Stimulated activated CD8-positive, alpha-beta memory T cell treated with anti-CD3 and anti-CD28 coated beads, Interleukin-12 subunit alpha, Interleukin-12 subunit beta, amount 100 ng/mL, for 24 hours (primary cell): ENCODE measurements around the gene TXNIP.

Experiments used
- DNase-seq: peaks from one replicate; pipeline ENCODE4 v3.0.0-alpha.2; 2020; ENCODE audit errors: extremely low read depth

TXNIP gene

DNA sequence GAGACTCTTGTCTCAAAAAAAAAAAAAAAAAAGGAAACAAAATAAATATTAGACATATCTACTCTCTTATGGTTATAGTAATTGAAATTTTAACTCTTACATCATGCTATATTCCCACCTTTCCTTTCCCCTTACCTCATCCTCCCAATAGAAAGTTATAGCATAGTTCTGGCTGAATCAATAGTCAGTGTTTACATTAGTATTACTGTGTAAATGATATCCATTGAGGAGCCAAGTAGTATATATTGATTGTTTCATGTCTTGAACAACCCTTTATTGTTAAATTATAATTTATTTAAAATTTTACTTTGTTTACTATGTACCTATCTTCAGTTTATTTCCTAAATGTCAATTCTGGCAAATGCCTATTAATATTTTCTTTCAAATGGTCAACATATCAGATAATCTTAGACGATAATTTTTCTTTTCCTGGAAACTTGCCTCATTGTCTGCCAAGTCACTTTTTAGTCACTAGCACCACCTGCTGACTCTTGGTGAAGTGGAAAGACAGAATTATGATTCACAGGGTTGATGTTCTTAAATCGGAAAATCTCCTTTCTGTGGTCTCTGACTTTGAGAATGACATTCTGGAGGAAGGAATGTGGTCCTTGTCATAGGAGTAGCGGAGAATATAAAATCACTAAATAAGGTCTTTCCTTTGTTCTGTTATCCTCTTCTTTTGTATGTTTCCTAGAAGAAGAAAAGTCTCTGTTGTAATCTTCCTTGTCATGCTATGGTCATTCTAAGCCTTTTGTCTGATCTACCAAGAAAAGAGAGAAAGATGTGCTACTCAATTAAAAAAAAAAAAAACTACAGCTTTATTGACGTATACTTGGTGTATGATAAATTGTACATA is 16.6 kb upstream of the TXNIP start:
- DNase-seq = no peak

DNA sequence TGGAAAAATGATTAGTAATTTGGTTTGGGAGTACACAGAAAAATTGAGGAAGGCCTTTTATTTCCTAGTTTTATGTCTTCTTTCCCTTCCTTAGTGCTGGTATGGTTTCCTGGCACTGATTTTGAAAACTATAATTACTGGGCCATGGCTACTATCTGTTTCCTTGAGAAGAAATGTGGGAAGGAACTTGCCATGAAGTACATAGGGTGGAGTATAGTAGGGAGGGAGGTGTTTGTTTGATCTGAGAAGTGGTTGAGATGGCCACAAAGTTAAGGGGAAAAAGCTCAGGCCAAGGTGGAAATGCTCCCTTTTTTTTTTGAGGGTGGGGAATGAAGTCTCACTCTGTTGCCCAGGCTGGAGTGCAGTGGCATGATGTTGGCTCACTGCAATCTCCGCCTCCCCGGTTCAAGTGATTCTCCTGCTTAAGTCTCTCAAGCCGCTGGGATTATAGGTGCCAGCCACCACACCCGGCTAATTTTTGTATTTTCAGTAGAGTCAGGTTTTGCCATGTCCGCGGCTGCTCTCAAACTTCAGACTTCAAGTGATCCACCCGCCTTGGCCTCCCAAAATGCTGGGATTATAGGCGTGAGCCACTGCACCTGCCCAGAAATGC is 13.9 kb upstream of the TXNIP start:
- no peak for DNase-seq

DNA sequence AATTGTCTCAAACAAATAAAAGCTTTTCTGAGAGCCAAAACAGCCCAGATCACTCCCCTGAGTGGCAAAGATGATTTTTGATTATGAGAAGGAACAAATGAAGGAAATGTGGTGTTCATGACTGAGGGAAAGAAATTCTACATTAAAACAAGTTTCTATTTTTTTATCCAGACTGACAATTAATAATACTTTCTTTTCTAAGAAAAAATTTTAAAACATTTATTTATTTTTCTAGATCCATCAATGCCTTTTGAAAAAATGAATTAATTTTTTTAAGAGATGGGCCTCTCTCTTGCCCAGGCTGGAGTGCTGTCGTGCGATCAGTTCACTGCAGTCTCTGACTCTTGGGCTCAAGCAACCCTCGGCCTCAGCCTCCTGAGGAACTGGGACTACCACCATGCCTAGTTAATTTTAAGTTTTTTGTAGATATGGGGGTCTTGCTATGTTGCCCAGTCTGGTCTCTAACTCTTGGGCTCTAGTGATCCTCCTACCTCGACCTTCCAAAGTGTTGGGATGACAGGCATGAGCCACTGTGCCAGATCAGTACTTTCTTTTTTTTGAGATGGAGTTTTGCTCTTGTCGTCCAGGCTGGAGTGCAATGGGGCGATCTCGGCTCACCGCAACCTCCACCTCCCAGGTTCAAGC is 11.2 kb upstream of the TXNIP start:
- DNase-seq = no peak

DNA sequence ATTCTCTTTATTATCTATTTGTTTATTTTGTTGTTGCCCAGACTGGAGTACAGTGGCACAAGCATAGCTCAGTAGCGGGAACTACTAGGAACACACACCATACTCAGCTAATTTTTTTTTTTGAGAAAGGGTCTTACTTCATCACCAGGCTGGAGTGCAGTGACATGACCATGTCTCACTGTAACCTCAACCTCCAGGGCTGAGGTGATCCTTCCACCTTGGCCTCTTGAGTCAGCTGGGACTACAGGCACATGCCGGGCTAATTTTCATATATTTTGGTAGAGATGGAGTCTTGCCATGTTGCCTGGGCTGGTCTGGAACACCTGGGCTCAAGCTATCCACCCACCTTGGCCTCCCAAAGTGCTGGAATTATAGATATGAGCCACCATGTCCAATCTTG is 5.3 kb upstream of the TXNIP start:
- DNase-seq = no peak

DNA sequence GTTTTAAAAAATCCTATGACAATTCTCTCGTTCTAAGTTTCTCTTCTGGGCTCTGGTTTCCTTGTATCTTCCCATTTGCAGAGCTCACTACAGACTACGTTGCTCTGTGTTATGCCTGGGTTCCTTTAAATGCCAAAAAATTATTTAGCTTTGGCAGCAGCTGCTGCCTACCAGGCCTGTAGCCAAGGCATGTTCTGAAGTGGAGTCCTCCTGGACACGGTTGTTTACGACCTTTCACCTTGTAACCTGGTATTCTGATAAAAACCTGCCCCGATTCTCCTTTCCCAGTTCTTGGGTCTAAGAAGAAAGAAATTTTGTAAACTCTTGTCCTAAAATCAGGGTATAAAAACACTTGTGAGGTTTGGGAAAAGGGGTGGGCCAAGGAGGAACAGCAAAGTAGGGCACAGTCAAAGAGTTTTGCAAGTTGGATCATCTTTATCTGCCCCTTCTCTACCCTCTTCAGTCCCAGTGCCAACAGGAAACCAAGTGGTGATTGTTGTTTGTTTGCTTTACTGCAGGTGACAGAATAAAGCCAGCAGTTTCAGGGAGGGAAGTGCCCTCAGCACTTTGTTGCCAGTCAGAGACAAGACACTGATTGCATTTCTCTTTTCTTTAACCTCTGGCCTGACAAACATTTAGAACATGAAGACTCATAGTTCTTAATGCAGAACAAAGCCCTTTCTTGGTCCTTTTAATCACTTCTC is 3.1 kb upstream of the TXNIP start:
- DNase-seq = no peak

DNA sequence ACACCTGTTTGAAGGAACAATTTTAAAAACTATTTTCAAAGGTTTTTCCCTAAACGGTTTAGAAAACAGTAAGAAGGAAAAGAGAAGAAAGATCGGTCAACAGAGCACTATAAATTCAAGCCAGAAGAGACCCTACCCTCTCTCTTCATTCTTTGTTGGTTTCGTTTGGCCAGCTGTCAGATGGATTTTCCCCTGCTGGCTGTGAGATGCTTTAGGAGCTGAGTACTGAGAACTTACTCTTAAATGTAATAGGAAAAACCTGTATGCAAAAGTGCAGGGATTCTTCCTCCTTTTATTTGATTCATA is 1.3 kb upstream of the TXNIP start:
- no peak for DNase-seq

DNA sequence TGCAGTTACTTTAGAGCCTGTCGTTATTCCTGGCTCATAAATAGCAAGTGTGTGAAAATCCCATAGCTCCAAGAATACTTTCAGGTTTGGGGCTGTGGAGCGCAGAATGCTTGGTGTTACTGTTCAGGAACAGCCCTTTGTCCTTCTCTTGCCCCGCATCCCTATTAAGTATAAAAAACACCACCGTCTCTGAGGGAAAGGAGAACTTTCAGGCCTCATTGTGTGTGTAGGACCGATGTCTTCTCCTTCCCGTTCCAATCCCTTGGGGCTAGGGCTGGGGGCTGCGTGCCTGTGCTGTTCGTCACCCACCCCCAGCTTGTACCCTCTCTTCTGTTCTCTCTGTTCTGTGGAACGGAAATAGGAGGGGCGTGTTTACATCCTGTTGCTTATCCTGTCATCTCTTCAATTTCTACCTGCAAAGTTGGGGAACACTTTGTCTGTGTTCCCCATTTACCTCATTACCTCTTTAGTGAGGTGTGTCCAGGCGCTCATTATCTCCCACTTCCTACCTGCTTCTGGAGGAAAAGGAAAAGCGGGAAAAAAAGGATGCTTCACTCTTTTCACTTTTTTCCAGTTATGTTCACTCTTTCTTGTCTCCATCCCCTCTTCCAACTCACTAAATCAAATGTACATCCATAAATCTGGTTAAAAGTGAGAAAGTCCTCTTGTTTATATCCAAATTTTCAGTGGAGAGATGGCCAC is 788 bp upstream of the TXNIP start:
- DNase-seq = no peak

DNA sequence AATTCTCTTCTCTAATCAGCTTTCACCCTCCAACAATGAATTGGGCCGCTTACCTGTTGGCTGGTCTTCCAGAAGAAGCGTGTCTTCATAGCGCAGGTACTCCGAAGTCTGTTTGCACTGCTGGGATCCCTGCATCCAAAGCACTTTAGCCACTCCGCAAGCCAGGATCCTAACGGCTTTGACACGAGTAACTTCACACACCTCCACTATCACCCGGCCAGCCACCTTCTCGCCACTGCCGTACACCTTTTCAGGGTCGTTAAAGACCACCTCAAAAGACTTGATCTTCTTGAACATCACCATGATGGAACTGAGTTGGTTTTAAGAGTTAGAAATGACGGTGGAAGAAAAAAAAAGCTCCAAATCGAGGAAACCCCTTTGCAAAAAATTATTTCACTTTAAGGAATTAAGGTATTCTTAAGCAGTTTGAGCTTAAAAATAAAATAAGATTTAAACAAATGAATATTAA is 381 bp downstream of the TXNIP start:
- no peak for DNase-seq

DNA sequence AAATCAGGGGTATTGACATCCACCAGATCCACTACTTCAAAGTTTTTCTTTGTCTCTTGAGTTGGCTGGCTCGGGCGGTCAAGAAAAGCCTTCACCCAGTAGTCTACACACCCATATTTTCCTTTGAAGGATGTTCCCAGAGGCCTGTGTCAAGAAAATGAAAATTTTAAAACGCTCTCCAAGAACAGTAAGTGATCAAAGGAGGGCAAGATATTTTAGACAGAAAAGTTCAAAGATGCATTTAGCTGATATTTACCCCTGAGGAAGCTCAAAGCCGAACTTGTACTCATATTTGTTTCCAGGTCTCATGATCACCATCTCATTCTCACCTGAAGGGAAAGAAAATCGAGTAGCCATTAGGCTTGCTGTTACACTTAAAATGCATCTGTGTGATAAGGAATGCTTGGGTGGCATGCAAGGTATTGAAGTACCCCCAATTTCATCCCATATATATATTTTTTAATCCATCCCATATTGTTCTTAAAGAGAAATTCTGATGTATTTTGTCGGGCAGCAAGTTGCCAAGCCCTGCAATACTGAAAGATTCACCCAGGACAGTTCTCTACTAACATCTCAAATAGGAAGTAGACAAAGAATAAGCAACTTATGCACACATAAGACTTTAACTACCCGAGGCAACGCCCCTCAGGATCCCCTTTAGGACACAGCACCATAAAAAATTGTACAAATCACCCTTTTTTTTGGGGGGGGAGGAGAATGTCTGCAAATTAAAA is 1.1 kb downstream of the TXNIP start:
- no peak for DNase-seq

DNA sequence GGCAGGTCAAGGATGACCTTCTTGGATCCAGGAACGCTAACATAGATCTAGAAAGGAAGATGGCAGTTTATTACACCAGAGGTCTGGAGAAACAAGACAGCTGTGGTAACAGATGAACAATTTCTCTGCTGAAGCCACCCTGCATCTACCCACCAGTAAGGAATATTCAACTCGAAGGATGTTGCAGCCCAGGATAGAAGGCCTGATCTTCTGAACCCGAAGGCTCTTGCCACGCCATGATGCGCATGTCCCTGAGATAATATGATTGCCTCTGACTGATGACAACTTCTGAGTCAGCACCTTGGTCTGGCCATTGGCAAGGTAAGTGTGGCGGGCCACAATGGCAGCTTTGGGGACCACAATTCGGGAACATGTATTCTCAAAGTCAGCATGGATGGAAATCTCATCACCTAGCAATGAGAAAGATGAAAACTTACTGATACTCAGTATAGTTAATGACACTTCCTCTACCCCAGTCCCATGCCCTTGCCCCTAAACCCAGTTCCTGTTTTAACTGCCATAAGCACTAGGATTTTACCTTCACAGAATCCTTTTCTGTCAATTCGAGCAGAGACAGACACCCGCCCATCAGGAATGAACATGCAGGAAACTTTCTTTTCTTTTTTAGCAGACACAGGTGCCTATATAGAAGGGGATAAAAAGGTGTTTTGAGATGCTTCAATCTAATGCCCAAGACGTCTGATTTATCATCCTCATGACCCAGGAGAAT is 1.8 kb downstream of the TXNIP start:
- no peak for DNase-seq

DNA sequence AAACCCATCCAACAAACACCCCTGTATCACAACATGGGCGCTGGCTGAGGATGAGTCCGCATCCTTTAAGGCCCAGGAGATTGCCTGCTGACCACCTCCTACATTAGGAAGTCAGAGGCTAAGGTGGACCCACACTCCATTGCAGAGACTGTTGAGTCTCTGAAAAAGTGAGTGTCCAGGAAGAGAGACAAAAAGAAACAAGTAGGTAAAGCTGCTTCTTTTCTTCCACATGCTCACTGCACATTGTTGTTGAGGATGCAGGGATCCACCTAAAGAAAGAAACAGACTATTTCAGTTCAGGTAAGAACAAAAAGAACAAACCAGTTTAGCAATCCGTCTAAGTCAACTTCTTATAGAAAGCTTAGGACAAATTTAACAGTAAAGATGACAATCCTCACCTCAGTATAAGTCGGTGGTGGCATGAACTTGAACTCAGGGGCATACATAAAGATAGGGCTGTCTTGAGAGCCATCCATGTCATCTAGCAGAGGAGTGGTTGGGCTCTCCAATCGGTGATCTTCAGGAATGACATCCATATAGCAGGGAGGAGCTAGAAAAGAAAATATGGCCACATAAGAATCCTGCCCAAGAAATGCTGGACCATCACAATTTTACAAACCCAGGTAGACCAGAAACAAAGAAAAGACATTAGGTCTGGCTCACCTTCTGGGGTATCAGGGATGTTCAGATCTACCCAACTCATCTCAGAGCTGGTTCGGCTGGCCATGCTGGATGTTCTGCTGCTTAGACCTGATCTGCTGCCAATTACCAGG is 2.6 kb downstream of the TXNIP start:
- DNase-seq = no peak

DNA sequence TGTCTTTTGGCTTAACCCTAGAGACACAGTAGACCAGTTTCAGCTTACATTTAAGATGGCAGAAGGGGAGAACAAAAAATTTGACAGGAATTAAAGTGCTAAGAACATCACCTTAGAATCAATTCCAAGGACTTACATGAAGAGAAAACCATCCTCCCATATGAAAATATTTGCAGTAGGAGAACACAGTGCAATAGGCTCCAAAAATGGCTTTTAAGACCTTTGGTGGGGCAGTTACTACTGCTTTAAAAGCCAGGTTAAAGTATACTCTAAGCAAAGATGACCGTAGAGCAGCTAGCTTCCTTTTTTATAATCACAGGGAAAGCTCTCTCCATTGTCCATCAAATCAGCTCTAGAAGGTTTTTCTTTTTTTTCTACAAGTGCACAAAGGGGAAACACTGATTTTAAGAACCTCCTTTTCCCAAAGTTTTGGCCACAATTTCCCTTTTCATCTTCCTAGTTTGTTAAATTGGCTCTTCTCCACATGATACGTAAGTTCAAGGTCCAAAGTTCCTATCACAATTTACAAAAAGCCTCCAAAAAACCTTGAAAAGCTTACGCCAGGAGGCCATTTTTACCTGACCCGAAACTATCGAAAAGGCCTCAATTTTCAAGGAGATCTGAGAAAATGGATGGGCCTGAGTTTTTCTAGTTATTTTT is 3.3 kb downstream of the TXNIP start:
- no peak for DNase-seq

DNA sequence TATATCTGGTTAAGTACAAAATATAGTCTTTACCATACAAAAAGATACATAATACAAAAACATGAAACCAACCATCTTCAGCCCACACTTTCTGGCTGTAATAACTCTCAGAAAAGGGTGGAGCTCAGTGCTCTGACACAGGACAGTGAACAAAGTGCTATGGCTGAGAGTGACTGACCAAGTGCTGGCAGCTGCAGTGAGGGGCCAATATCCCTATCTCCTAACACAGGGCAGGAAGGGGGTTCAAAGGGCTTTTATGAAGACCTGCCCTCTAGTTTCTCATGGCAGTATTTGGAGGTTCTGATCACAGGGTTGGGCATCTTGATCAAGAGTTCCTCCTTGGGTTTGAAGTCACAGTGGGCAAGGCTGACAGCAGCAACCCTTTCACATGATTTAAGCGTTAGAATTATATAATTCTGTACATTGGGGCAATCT is 3.9 kb downstream of the TXNIP start:
- DNase-seq = no peak

DNA sequence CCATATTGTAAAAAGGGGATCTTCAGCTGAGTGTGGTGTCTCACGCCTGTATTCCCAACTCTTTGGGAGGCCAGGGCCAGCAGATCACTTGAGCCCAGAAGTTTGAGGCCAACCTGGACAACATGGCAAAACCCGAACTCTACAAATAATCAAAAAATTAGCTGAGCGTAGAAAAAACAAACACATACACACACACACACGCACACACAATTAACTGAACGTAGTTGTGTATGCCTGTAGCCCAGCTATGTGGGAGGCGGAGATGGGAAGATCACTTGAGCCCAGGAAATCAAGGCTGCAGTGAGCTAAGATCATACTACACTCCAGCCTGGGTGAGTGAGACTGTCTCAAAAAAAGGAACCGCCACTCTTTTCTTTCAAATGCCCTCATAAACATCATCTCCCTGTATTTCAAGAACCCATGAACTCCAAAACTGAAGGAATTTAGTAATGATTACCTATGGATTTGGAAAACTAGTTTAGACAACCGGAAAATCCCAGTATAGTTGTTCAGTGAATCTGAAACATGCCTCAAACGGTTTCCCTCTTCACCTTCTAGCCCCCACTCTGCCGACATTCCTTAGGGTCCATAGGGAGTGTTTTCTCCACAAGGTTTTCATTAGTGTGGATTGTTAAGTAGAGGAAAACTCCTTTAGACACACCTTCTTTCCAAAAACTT is 4.5 kb downstream of the TXNIP start:
- DNase-seq = no peak

DNA sequence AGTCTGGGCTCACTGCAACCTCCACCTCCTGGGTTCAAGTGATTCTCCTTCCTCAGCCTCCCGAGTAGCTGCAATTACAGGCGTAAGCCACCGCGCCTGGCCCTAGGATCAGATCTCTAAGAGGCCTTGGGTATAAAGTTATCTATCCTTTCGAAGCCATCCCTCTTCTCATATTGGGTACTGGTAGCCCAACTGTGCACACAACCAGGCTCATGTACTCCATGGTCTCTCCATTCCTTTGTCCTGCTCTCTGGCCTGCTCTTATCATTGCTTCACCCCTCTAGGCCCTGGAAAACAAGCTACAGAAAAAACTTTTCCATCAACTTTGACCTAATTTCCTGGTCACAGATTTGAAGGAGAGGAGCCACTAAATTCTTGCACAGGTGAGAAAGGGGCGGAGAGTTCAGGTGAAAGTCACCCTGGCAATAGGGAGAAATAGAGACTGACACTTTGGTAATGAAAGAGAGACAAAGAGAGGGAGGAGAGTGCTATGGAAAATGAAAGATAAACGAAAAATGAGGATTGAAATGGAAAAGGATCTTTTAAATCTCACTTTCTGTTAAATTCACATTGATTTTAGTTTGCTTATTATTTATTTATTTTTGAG is 6.0 kb downstream of the TXNIP start:
- no peak for DNase-seq

DNA sequence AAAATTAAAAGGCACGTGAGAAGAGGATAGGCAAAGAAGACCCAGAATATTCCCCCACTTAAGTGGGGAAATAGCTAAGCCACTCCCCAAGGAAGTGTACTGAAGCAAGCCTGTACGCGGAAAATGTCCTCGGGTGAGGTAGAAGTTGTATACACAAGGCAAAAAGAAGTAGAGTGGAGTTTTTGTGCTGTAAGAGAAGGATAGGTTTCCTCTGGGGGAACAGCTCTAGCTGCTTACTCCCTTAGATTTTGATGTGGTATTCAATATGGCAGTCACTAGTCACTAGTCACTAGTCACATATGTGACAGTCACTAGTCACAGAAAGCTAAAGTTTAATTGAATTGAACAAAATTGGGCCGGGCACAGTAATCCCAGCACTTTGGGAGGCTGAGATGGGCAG is 7.6 kb downstream of the TXNIP start:
- DNase-seq = no peak

DNA sequence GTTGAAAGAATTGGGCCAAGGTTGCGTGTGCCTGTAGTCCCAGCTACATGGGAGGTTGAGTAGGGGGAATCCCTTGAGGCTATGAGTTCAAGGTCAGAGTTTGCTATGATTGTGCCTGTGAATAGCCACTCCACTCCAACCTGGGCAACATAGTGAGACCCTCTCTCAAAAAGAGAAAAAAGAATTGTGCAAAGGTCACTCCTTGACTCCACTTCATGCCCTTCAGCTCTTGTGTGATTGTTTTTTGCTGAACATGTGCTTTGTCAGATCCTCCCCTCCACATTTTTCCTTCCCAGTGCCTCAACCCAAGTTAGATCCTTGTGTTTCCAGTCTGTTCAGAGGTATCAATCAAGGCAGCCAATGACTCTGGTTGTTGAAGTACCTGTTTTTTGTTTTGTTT is 8.5 kb downstream of the TXNIP start:
- DNase-seq = no peak

DNA sequence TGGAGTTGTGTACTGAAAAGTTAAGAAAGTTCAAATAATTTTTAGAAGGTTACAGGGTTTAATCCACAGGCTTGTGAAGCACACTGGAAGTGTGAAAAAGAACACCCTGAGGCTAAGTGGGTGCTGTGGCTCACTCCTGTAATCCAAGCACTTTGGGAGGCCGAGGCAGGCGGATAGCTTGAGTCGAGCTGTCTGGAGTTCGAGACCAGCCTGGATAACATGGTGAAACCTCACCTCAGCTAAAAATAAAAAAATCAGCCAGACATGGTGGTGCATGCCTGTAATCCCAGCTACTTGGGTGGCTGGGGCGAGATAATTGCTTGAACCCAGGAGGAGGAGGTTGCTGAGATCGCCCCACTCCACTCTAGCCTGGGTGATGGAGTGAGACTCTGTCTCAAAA is 9.8 kb downstream of the TXNIP start:
- no peak for DNase-seq
